Measurements from ENCODE around the gene PLEKHA5. TPM values are rescaled to one million over a fixed set of nuclear protein-coding genes. Genes with fewer than 3 reads are reported as not detected.

PLEKHA5 gene
- polyA plus RNA-seq, 1 of the 3 experiments (the other 2 are of a cell fraction): 7.1 TPM

DNA sequence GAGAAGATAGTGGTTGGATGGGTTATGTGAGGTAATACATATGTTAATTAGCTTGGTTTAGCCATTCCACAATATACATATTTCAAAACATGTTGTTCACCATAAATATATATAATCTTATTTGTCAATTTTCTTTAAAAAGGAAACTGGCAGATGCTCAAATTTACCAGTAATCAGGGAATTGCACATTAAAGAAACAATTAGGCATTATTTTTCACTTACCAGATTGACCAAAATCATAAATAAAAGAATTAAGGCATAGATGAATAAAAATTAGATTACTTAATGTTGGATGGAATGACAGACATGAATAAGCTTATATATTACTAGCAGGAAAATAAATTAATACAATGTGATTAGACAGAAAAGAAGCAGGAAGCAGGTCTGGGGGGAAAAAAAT, 147.2 kb downstream of the PLEKHA5 start:
- ChIA-PET POLR2A (no interaction called here), CTCF (interaction anchor here (1.4 kb wide), 1 partner anchor 17 kb away, joined by 4 read pairs; no protein-coding TSS in a partner anchor)
- no peaks in the 10 kb centered on the region for H3K9me3 ChIP-seq
- H3K36me3 ChIP-seq (replicated peaks in 1 of 2; ENCODE audit: control insufficient read depth in 1 of 2, insufficient read depth in 2 of 2, low read length in 1 of 2): peaks cover 0 to 18% of the 10 kb centered on the region in 2 experiments
- no peaks in the 10 kb centered on the region for H3K79me2 ChIP-seq (ENCODE audit: insufficient read depth)
- TF ChIP-seq RXRA (IDR thresholded peaks at IDR 0.05; ENCODE audit: borderline replicate concordance, low read depth) (no peak), TEAD4 (IDR thresholded peaks at IDR 0.05; ENCODE audit: borderline replicate concordance, insufficient read depth) (no peak), TCF12 (IDR thresholded peaks at IDR 0.05) (no peak), GATA2 (CRISPR knock-in tag; IDR thresholded peaks at IDR 0.05) (no peak), GABPA (IDR thresholded peaks at IDR 0.05; ENCODE audit: low read depth) (no peak), NRF1 (IDR thresholded peaks at IDR 0.05; ENCODE audit: low read depth, low read length) (no peak), MXI1 (IDR thresholded peaks at IDR 0.05; ENCODE audit: low read depth, low read length) (no peak), RFX5 (IDR thresholded peaks at IDR 0.05; ENCODE audit: low read length) (no peak), EP300 (IDR thresholded peaks at IDR 0.05; ENCODE audit: borderline replicate concordance in 1 of 2, low read depth in 1 of 2, low read length in 1 of 2) (no peak), MEF2A (IDR thresholded peaks at IDR 0.05; ENCODE audit: borderline replicate concordance, low read depth) (no peak), CHD2 (IDR thresholded peaks at IDR 0.05; ENCODE audit: low read length, partially characterized antibody) (no peak), MAX (IDR thresholded peaks at IDR 0.05; ENCODE audit: low read depth) (no peak), CTCF (IDR thresholded peaks at IDR 0.05) (no peak), SMC3 (IDR thresholded peaks at IDR 0.05; ENCODE audit: low read depth, low read length) (no peak), RAD21 (IDR thresholded peaks at IDR 0.05; ENCODE audit: low read length) (no peak), NFIC (IDR thresholded peaks at IDR 0.05; ENCODE audit: borderline replicate concordance) (no peak)
- TF ChIP-seq, protein P1, sequence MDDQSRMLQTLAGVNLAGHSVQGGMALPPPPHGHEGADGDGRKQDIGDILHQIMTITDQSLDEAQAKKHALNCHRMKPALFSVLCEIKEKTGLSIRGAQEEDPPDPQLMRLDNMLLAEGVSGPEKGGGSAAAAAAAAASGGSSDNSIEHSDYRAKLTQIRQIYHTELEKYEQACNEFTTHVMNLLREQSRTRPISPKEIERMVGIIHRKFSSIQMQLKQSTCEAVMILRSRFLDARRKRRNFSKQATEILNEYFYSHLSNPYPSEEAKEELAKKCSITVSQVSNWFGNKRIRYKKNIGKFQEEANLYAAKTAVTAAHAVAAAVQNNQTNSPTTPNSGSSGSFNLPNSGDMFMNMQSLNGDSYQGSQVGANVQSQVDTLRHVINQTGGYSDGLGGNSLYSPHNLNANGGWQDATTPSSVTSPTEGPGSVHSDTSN (IDR thresholded peaks at IDR 0.05): no peak
- TF ChIP-seq, protein P2, sequence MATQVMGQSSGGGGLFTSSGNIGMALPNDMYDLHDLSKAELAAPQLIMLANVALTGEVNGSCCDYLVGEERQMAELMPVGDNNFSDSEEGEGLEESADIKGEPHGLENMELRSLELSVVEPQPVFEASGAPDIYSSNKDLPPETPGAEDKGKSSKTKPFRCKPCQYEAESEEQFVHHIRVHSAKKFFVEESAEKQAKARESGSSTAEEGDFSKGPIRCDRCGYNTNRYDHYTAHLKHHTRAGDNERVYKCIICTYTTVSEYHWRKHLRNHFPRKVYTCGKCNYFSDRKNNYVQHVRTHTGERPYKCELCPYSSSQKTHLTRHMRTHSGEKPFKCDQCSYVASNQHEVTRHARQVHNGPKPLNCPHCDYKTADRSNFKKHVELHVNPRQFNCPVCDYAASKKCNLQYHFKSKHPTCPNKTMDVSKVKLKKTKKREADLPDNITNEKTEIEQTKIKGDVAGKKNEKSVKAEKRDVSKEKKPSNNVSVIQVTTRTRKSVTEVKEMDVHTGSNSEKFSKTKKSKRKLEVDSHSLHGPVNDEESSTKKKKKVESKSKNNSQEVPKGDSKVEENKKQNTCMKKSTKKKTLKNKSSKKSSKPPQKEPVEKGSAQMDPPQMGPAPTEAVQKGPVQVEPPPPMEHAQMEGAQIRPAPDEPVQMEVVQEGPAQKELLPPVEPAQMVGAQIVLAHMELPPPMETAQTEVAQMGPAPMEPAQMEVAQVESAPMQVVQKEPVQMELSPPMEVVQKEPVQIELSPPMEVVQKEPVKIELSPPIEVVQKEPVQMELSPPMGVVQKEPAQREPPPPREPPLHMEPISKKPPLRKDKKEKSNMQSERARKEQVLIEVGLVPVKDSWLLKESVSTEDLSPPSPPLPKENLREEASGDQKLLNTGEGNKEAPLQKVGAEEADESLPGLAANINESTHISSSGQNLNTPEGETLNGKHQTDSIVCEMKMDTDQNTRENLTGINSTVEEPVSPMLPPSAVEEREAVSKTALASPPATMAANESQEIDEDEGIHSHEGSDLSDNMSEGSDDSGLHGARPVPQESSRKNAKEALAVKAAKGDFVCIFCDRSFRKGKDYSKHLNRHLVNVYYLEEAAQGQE (IDR thresholded peaks at IDR 0.05; ENCODE audit: low read depth, low read length): no peak
- no peaks in the 10 kb centered on the region for H4K20me1 ChIP-seq (ENCODE audit: insufficient read depth)
- H3K4me3 ChIP-seq (ENCODE audit: low read depth in 2 of 2, low read length in 1 of 2): no peak overlapping the region
- peaks cover 25% of the 10 kb centered on the region for H3F3A ChIP-seq (replicated peaks; ENCODE audit: insufficient read depth)
- peak overlapping the region; percentile 38; the same call in 1 of the 2 replicates for H3K9ac ChIP-seq
- peaks cover 13 to 38% of the 10 kb centered on the region in 2 experiments for H3K4me1 ChIP-seq (ENCODE audit: control insufficient read depth in 1 of 2, insufficient read depth in 2 of 2, low read depth in 1 of 2, low read length in 1 of 2)
- H3K4me2 ChIP-seq: no peak overlapping the region
- H3K27me3 ChIP-seq (ENCODE audit: insufficient read depth): no peaks in the 10 kb centered on the region
- peak overlapping the region; percentile 14 to 68; a peak in 3 of 4 replicates for H3K27ac ChIP-seq (ENCODE audit: low read depth in 2 of 2, low read length in 1 of 2)
- DNase-seq: no peak
- H2AFZ ChIP-seq (ENCODE audit: low read depth): no peak overlapping the region
- no peaks in the 10 kb centered on the region for H3K9me2 ChIP-seq
